NB4 (cell line): Measurements from ENCODE around the gene ASS1.

Experiments
- POLR2A ChIP-seq: IDR thresholded peaks from 2 replicates; pipeline ENCODE4 v1.6.1; 2011; ENCODE audit warnings: mild to moderate bottlenecking; ENCODE audit not compliant: insufficient read length; ENCODE audit errors: extremely low read depth
- TF ChIP-seq, protein P1 (sequence below): IDR thresholded peaks from 2 replicates; pipeline ENCODE4 v1.6.1; 2011; ENCODE audit warnings: low read depth, low read length

DNA sequence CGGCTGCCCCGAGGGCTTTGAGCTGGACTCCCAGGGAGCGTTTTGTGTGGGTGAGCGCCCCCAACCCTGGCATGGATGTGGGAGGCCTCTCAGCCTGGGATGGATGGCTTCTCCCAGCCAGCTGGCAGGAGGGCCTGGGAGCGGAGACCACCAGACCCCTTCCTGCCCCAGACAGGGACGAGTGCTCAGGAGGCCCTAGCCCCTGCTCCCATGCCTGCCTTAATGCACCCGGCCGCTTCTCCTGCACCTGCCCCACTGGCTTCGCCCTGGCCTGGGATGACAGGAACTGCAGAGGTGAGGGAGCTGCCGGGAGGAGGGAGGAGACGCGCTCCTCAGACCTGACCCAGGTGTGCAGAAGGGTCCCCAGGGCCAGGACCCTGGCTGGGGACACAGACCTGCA lies 17.4 kb upstream of the ASS1 start:
- TF ChIP-seq POLR2A, result no peak
- TF ChIP-seq, protein P1, sequence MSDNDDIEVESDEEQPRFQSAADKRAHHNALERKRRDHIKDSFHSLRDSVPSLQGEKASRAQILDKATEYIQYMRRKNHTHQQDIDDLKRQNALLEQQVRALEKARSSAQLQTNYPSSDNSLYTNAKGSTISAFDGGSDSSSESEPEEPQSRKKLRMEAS, result no peak
